Heart right ventricle (tissue), 16 donors: Measurements from ENCODE around the gene OR12D2. TPM values are rescaled to one million over a fixed set of nuclear protein-coding genes. Genes with fewer than 3 reads are reported as not detected.

Experiments used
- ATAC-seq, 8 donors: fragments of 200-7000 bp; cut with Tn5 transposase; one replicate each; pipeline ENCODE4 v1.9.1; 2020; ENCODE audit warnings: mild to moderate bottlenecking in 8 of 8, moderate library complexity in 8 of 8, moderate number of reproducible peaks in 1 of 8
- DNase-seq, 2 donors: peaks; one replicate each; pipeline ENCODE4 v3.0.0-alpha.2; 2020
- H3K27ac ChIP-seq, 10 donors: fragments of 200-600 bp; sonication (generic) in 2 of 10; one replicate each; pipeline versions ENCODE4 v1.5.0 to v1.8.0; 2020 to 2022; ENCODE audit warnings: mild to moderate bottlenecking in 3 of 10
- H3K27me3 ChIP-seq, 7 donors: fragments of 200-600 bp; one replicate each; pipeline ENCODE4 v1.8.0; 2021 to 2022; ENCODE audit warnings: mild to moderate bottlenecking in 2 of 7
- H3K36me3 ChIP-seq, 9 donors: fragments of 200-600 bp; sonication (generic) in 1 of 9; one replicate each; pipeline versions ENCODE4 v1.5.0 to v1.8.0; 2020 to 2022; ENCODE audit warnings: mild to moderate bottlenecking in 2 of 9
- H3K4me1 ChIP-seq, 9 donors: fragments of 200-600 bp; sonication (generic) in 1 of 9; one replicate each; pipeline versions ENCODE4 v1.5.0 to v1.8.0; 2020 to 2022; ENCODE audit warnings: mild to moderate bottlenecking in 4 of 9
- H3K4me3 ChIP-seq, 10 donors: fragments of 200-600 bp; sonication (generic) in 2 of 10; one replicate each; pipeline versions ENCODE4 v1.5.0 to v1.8.0; 2020 to 2022; ENCODE audit warnings: mild to moderate bottlenecking in 7 of 10, moderate library complexity in 2 of 10
- H3K9me3 ChIP-seq, 11 donors: fragments of 200-600 bp in 10 of 11; sonication (generic) in 2 of 11; one replicate each; pipeline versions ENCODE4 v1.5.0 to v1.8.0; 2013 to 2022; ENCODE audit warnings: mild to moderate bottlenecking in 2 of 11, control low read depth in 1 of 11, moderate library complexity in 1 of 11
- CTCF ChIP-seq, 9 donors: fragments of 200-600 bp; sonication (generic) in 2 of 9; IDR thresholded peaks; one replicate each; pipeline versions ENCODE4 v1.5.0 to v1.8.0; 2021 to 2022; ENCODE audit warnings: antibody characterized with exemption in 9 of 9, mild to moderate bottlenecking in 5 of 9, moderate library complexity in 1 of 9
- WGBS, 2 donors: extraction: QIAGEN DNeasy Blood & Tissue Kit; methylation state at CpG; one replicate each; pipeline ENCODE4 v1.1.7; 2013; ENCODE audit warnings: inconsistent platforms in 1 of 2; 5-methylcytosine and 5-hydroxymethylcytosine counted together
- intact Hi-C, 10 donors: fragments of 100-400 bp; cut with DNase I; formaldehyde crosslinking; loops; one replicate each; pipeline versions ENCODE4 v1.11.1 to v1.14.2; 2022
- polyA plus RNA-seq, 2 donors: library from polyadenylated mRNA; stranded (reverse); fragments of 200-250 nt; gene quantifications; one replicate each; pipeline ENCODE4 v1.2.3, GENCODE V29; 2013
- total RNA-seq, 10 donors: library from RNA; stranded (reverse); fragmentation: NEBNext Ultra II Directional in 3 of 10; extraction: Animal tissue kit (Norgen Biotek cat#: 25700) in 3 of 10; gene quantifications; one replicate each; pipeline versions ENCODE4 v1.2.1 to v1.2.4, GENCODE V29; 2021 to 2023
- donor health status: Arrhythmogenic right ventricular cardiomyopathy.
- donor health status: ischemic (EF 13 %, LVEDD 7.1; RV severe dilation, severe dysfunction).
- donor health status: healthy with polysubstance abuse.
- donor health status: DM: no; HTN: yes; CAD: no.
- donor health status: DM: no; HTN: no; CAD: no.
- donor health status: ischemic (EF 25% LVEDD 6.9; RV normal size, moderate dysfunction).
- donor health status: ischemic (EF 25% LVEDD 5.7; RV mildly dilated, moderate dysfunction).
- donor health status: healthy.
- donor health status: DM: yes; HTN: yes; CAD: no.
- donor health status: Ischemic cardiomyopathy.
- donor health status: ischemic (EF 35%, LVEDD 5.7; RV mildly dilated, moderate dysfunction).
- donor health status: nonischemic (EF 11% LVEDD 7.7; RV severe dilation, severe dysfunction).
- donor health status: DM: yes; HTN: yes; CAD: no.
- donor health status: PGD.
- donor health status: ischemic (EF 29% LVEDD 5.4; RV normal size, mild dysfunction).
- donor health status: nonischemic (EF 23%, LVEDD 6.1; RV moderate dilation, normal function).

OR12D2 gene
- total and polyA plus RNA-seq, 12 donors = not detected

- 52 to 54% methylated on average over 2 of the region's 2 CpGs for WGBS, 2 donors
- H3K4me3 ChIP-seq = no peak overlapping the region
- no peak for TF ChIP-seq CTCF (IDR thresholded peaks at IDR 0.05)
- intact Hi-C loops = no loop called here
- H3K27ac ChIP-seq = no peak overlapping the region
- peaks cover 0 to 11% (median 0%) of the 10 kb centered on the region in 7 donors for H3K27me3 ChIP-seq
- no peaks in the 10 kb centered on the region for H3K4me1 ChIP-seq
- no peaks in the 10 kb centered on the region for H3K36me3 ChIP-seq
- ATAC-seq (no peak), DNase-seq (no peak)
- no peaks in the 10 kb centered on the region for H3K9me3 ChIP-seq
Observed at GRCh38 chr6:29399525-29399924, 4.1 kb downstream of the OR12D2 start.

GRCh38 chr6:29403801-29404200 is 8.4 kb downstream of the OR12D2 start:
- WGBS, 2 donors = 48 to 88% methylated on average over 1 of the region's 1 CpG
- intact Hi-C loops = no loop called here
- Histone ChIP-seq H3K27ac (no peak overlapping the region), H3K4me3 (no peak overlapping the region), H3K36me3 (no peaks in the 10 kb centered on the region), H3K9me3 (peaks cover 0 to 22% (median 0%) of the 10 kb centered on the region in 11 donors), H3K27me3 (peaks cover 0 to 10% (median 0%) of the 10 kb centered on the region in 7 donors), H3K4me1 (no peaks in the 10 kb centered on the region)
- TF ChIP-seq CTCF (IDR thresholded peaks at IDR 0.05) = no peak
- ATAC-seq (no peak), DNase-seq (no peak)

GRCh38 chr6:29414588-29414987 is 19.2 kb downstream of the OR12D2 start, which contains the start of gene OR12D1:
Gene OR12D1, plus strand, starts transcription at chr6:29414928.
- no peak for TF ChIP-seq CTCF (IDR thresholded peaks at IDR 0.05)
- no peaks in the 10 kb centered on the region for H3K27me3 ChIP-seq
- intact Hi-C loops = no loop called here
- H3K9me3 ChIP-seq = peaks cover 0 to 16% (median 0%) of the 10 kb centered on the region in 11 donors
- H3K4me3 ChIP-seq = no peak within 1 kb of the TSS
- no peaks in the 10 kb centered on the region for H3K36me3 ChIP-seq
- ATAC-seq (no peak), DNase-seq (no peak)
- no peaks in the 10 kb centered on the region for H3K4me1 ChIP-seq
- no peak within 1 kb of the TSS for H3K27ac ChIP-seq

GRCh38 chr6:29419516-29419915 is 24.1 kb downstream of the OR12D2 start:
- H3K36me3 ChIP-seq = no peaks in the 10 kb centered on the region
- H3K9me3 ChIP-seq = peaks cover 0 to 13% (median 0%) of the 10 kb centered on the region in 11 donors
- no peak overlapping the region for H3K4me3 ChIP-seq
- 56 to 83% methylated on average over 3 of the region's 3 CpGs for WGBS, 2 donors
- intact Hi-C loops = no loop called here
- H3K27ac ChIP-seq = no peak overlapping the region
- no peak for TF ChIP-seq CTCF (IDR thresholded peaks at IDR 0.05)
- H3K4me1 ChIP-seq = no peaks in the 10 kb centered on the region
- ATAC-seq = no peak
- H3K27me3 ChIP-seq = peaks cover 0 to 3% (median 0%) of the 10 kb centered on the region in 7 donors
- no peak for DNase-seq
